PC-3 (cell line): ENCODE results near the gene FAM234A. TPM values are rescaled to one million over a fixed set of nuclear protein-coding genes. Genes with fewer than 3 reads are reported as not detected.
"Not testable (repeated sequence)": the region's sequence is repeated elsewhere in the genome, so short reads cannot be mapped to it uniquely, and the experiment has no call there.

Experiments used
- ATAC-seq: fragments of 200-7000 bp; cut with Tn5 transposase; 2 replicates; pipeline ENCODE4 v1.9.1; 2020; ENCODE audit warnings: mild to moderate bottlenecking, moderate library complexity
- BruUV-seq: library from RNA; stranded (reverse); fragments of 400-500 nt; replicated peaks from 2 replicates; lab custom pipeline; 2021; lab: Mats Ljungman, UMichigan
- CTCF ChIA-PET: fragments of 300-600 bp; sonication (Branson Sonifier 250); formaldehyde crosslinking; loops from one replicate; lab custom pipeline; 2022; ENCODE audit warnings: antibody characterized with exemption; lab: Charles Lee
- POLR2A ChIA-PET: fragments of 300-600 bp; sonication (Branson Sonifier 250); formaldehyde crosslinking; loops from one replicate; lab custom pipeline; 2022; ENCODE audit warnings: antibody characterized with exemption; ENCODE audit not compliant: unreplicated experiment; lab: Charles Lee
- DNase-seq: peaks from one replicate; pipeline ENCODE4 v3.0.0-alpha.2; 2015
- H2AFZ ChIP-seq: fragments of 300-600 bp; sonication (generic); 2 replicates; pipeline ENCODE4 v1.6.0; 2016; ENCODE audit warnings: antibody characterized with exemption, low read length
- H3F3A ChIP-seq: fragments of 300-600 bp; sonication (generic); one replicate; pipeline ENCODE4 v1.6.0; 2017; ENCODE audit warnings: antibody characterized with exemption, low read length, control low read depth, mild to moderate bottlenecking; ENCODE audit not compliant: unreplicated experiment
- H3K27ac ChIP-seq: fragments of 300-600 bp; sonication (generic); 2 replicates; pipeline ENCODE4 v1.5.1; 2016; ENCODE audit warnings: mild to moderate bottlenecking, low read length
- H3K27me3 ChIP-seq: fragments of 300-600 bp; sonication (generic); 2 replicates; pipeline ENCODE4 v1.6.1; 2016; ENCODE audit warnings: low read length, mixed read lengths
- H3K36me3 ChIP-seq: fragments of 300-600 bp; sonication (generic); 2 replicates; pipeline ENCODE4 v1.6.1; 2016; ENCODE audit warnings: low read depth, mixed run types, low read length, mixed read lengths
- H3K4me1 ChIP-seq: fragments of 300-600 bp; sonication (generic); 2 replicates; pipeline ENCODE4 v1.5.1; 2016; ENCODE audit warnings: low read length; ENCODE audit not compliant: insufficient read depth
- H3K4me2 ChIP-seq: fragments of 300-600 bp; sonication (generic); 2 replicates; pipeline ENCODE4 v1.6.0; 2016; ENCODE audit warnings: low read length
- H3K4me3 ChIP-seq: fragments of 300-600 bp; sonication (generic); 2 replicates; pipeline ENCODE4 v1.5.1; 2016; ENCODE audit warnings: mild to moderate bottlenecking, low read length, mixed read lengths
- H3K79me2 ChIP-seq: fragments of 300-600 bp; sonication (generic); 2 replicates; pipeline ENCODE4 v1.6.1; 2017; ENCODE audit warnings: low read length, mixed read lengths
- H3K9ac ChIP-seq: fragments of 300-600 bp; sonication (generic); 2 replicates; pipeline ENCODE4 v1.6.0; 2016; ENCODE audit warnings: mild to moderate bottlenecking, low read length
- H3K9me2 ChIP-seq: fragments of 300-600 bp; sonication (generic); replicated peaks from 2 replicates; pipeline ENCODE4 v1.6.1; 2016; ENCODE audit warnings: mixed run types, low read length, mixed read lengths
- H3K9me3 ChIP-seq: fragments of 300-600 bp; sonication (generic); 2 replicates; pipeline ENCODE4 v1.6.1; 2016; ENCODE audit warnings: low read length, mixed read lengths
- H4K20me1 ChIP-seq: fragments of 300-600 bp; sonication (generic); 2 replicates; pipeline ENCODE4 v1.6.1; 2016; ENCODE audit warnings: low read length, mixed read lengths
- EZH2 ChIP-seq: fragments of 300-600 bp; sonication (generic); IDR thresholded peaks from one replicate; pipeline ENCODE4 v1.6.1; 2017; ENCODE audit warnings: antibody characterized with exemption, mild to moderate bottlenecking, low read length; ENCODE audit not compliant: unreplicated experiment
- EZH2phosphoT487 ChIP-seq: fragments of 300-600 bp; sonication (generic); IDR thresholded peaks from 2 replicates; pipeline ENCODE4 v1.6.1; 2018; ENCODE audit warnings: mild to moderate bottlenecking, antibody characterized with exemption, low read length, borderline replicate concordance
- intact Hi-C: fragments of 100-400 bp; cut with micrococcal nuclease; formaldehyde crosslinking; loops from 2 replicates; pipeline ENCODE4 v1.9.0; 2023
- total RNA-seq: library from RNA; depleted of rRNA; stranded (reverse); fragments of >200 nt; gene quantifications from 2 replicates; pipeline ENCODE4 v1.2.3, GENCODE V29; 2014
- TF ChIP-seq, protein P1 (sequence below): fragments of 300-600 bp; sonication (generic); conservative IDR thresholded peaks from 2 replicates; pipeline ENCODE4 v1.5.1; 2017; ENCODE audit warnings: antibody characterized with exemption, low read depth, mild to moderate bottlenecking, low read length

The FAM234A gene
- total RNA-seq, 1 experiment from 2014 or later: 31.4 TPM

DNA sequence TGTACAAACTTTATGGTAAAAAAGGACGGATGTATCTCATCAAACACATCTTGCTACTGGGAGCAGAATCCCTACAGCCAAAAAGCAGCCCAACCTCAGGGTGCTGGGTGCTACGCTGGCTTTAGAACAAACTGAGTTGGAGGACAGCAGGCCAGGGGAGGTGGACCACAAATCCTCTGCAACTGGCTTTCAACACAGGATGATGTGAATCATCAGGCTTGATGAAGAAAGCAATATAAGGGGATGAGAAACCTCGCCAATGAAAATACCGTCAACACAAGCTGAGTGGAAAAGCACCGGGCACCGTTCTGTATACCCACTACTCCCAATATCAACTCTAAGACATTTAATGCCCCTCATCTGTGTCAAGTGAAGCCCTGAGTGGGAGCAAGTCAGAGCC lies 40.1 kb upstream of the FAM234A start:
- Histone ChIP-seq H3K4me2 (no peak overlapping the region), H3K27ac (no peak overlapping the region), H3F3A (no peaks in the 10 kb centered on the region), H4K20me1 (no peaks in the 10 kb centered on the region), H2AFZ (no peak overlapping the region), H3K9me2 (no peaks in the 10 kb centered on the region), H3K27me3 (no peaks in the 10 kb centered on the region), H3K36me3 (peaks cover 26% of the 10 kb centered on the region), H3K9ac (no peak overlapping the region), H3K4me3 (no peak overlapping the region), H3K4me1 (no peaks in the 10 kb centered on the region), H3K9me3 (no peaks in the 10 kb centered on the region), H3K79me2 (no peaks in the 10 kb centered on the region)
- no peak for ATAC-seq
- no peak for DNase-seq
- ChIA-PET POLR2A (no interaction called here), CTCF (interaction anchor here (0.6 kb wide), 1 partner anchor 34 kb away, joined by 3 read pairs; no protein-coding TSS in a partner anchor)
- intact Hi-C loops: no loop called here
- no TSS peak for BruUV-seq
- TF ChIP-seq, protein P1, sequence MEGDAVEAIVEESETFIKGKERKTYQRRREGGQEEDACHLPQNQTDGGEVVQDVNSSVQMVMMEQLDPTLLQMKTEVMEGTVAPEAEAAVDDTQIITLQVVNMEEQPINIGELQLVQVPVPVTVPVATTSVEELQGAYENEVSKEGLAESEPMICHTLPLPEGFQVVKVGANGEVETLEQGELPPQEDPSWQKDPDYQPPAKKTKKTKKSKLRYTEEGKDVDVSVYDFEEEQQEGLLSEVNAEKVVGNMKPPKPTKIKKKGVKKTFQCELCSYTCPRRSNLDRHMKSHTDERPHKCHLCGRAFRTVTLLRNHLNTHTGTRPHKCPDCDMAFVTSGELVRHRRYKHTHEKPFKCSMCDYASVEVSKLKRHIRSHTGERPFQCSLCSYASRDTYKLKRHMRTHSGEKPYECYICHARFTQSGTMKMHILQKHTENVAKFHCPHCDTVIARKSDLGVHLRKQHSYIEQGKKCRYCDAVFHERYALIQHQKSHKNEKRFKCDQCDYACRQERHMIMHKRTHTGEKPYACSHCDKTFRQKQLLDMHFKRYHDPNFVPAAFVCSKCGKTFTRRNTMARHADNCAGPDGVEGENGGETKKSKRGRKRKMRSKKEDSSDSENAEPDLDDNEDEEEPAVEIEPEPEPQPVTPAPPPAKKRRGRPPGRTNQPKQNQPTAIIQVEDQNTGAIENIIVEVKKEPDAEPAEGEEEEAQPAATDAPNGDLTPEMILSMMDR: no peak
- no peak for TF ChIP-seq EZH2
- no peak for TF ChIP-seq EZH2phosphoT487

DNA sequence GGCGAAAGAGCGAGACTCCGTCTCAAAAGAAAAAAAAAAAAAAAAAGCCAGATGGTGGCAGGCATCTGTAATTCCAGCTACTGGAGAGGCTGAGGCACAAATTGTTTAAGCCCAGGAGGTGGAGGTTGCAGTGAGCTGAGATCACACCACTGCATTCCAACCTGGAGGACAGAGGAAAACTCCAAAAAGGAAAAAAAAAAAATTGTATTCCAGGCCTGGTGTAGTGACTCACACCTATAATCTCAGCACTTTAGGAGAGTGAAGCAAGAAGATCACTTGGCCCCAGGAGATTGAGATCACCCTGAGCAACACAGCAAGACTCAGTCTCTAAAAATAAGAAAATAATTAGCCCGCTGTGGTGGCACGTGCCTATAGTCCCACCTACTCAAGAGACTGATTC lies 34.2 kb upstream of the FAM234A start:
- CTCF ChIA-PET: no interaction called here
- Histone ChIP-seq H4K20me1 (no peaks in the 10 kb centered on the region), H3K9ac (no peak overlapping the region), H3K9me3 (no peaks in the 10 kb centered on the region), H3K27ac (no peak overlapping the region), H3K79me2 (no peaks in the 10 kb centered on the region), H3K27me3 (no peaks in the 10 kb centered on the region), H3F3A (no peaks in the 10 kb centered on the region), H3K4me1 (no peaks in the 10 kb centered on the region), H3K9me2 (no peaks in the 10 kb centered on the region), H2AFZ (no peak overlapping the region), H3K4me2 (no peak overlapping the region), H3K36me3 (peaks cover 21% of the 10 kb centered on the region), H3K4me3 (no peak overlapping the region)
- DNase-seq (peak; percentile 16), ATAC-seq (peak; percentile 50)
- intact Hi-C loops: no loop called here
- BruUV-seq: no TSS peak
- TF ChIP-seq EZH2 (no peak), EZH2phosphoT487 (no peak)
- TF ChIP-seq, protein P1: no peak
- POLR2A ChIA-PET: no interaction called here

DNA sequence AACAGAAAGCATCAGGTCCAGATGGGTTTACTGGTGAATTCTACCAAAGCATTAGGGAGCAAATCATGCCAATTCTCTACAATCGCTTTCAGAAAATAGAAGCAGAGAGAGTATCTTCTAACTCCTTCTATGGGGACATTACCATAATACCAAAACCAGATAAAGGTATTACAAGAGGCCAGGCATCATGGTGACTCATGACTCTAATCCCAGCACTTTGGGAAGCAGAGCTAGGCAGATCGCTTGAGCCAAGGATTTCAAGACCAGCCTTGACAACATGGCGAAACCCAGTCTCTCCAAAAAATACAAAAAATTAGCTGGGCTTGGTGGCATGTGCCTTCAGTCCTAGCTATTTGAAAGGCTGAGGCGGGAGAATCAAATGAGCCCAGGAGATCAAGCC lies 31.4 kb upstream of the FAM234A start:
- ATAC-seq (no peak), DNase-seq (no peak)
- POLR2A ChIA-PET: no interaction called here
- no peak overlapping the region for H2AFZ ChIP-seq
- H3K4me2 ChIP-seq: no peak overlapping the region
- CTCF ChIA-PET: no interaction called here
- no TSS peak for BruUV-seq
- H4K20me1 ChIP-seq: 0 out of 2 replicates have a peak, but pooled peaks cover 2% of the 10 kb centered on the region
- H3K9ac ChIP-seq: no peak overlapping the region
- TF ChIP-seq EZH2 (no peak), EZH2phosphoT487 (no peak)
- TF ChIP-seq, protein P1: no peak
- H3K9me2 ChIP-seq: no peaks in the 10 kb centered on the region
- intact Hi-C loops: no loop called here
- H3K9me3 ChIP-seq: no peaks in the 10 kb centered on the region
- peaks cover 25% of the 10 kb centered on the region for H3K36me3 ChIP-seq
- H3K4me3 ChIP-seq: no peak overlapping the region
- H3K79me2 ChIP-seq: no peaks in the 10 kb centered on the region
- no peak overlapping the region for H3K27ac ChIP-seq
- H3K4me1 ChIP-seq: no peaks in the 10 kb centered on the region
- no peaks in the 10 kb centered on the region for H3F3A ChIP-seq
- no peaks in the 10 kb centered on the region for H3K27me3 ChIP-seq

DNA sequence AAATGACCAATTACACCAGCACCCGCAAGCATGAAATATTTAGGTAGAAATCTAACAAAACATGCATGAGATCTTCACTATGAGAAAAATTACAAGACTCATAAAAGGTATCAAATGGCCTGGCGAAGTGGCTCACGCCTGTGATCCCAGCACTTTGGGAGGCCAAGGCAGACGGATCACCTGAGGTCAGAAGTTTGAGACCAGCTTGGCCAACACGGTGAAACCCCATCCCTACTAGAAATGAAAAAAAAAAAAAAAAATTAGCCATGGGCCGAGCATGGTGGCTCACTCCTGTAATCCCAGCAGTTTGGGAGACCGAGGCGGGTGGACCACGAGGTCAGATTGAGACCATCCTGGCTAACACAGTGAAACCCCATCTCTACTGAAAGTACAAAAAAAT lies 30.6 kb upstream of the FAM234A start:
- BruUV-seq, H3K27ac ChIP-seq, POLR2A ChIA-PET, H3K4me2 ChIP-seq, H3K79me2 ChIP-seq, DNase-seq, H3F3A ChIP-seq, H3K4me1 ChIP-seq, H3K9ac ChIP-seq, H3K4me3 ChIP-seq, H3K9me3 ChIP-seq, H2AFZ ChIP-seq, ATAC-seq, intact Hi-C loops, H4K20me1 ChIP-seq, H3K27me3 ChIP-seq, H3K9me2 ChIP-seq: not testable (repeated sequence)
- peaks cover 24% of the 10 kb centered on the region for H3K36me3 ChIP-seq
- CTCF ChIA-PET: interaction anchor here (0.7 kb wide), 1 partner anchor 153 kb away, joined by 3 read pairs; no protein-coding TSS in a partner anchor
